SH-SY5Y (cell line): ENCODE data around the gene MOCS1.

ENCODE experiments used
- GATA2 ChIP-seq: IDR thresholded peaks from 2 replicates; pipeline ENCODE4 v1.6.1; 2011; ENCODE audit warnings: mild to moderate bottlenecking, low read depth, low read length
- GATA3 ChIP-seq: IDR thresholded peaks from 2 replicates; pipeline ENCODE4 v1.6.1; 2011; ENCODE audit warnings: low read depth, mild to moderate bottlenecking, low read length, moderate library complexity

DNA sequence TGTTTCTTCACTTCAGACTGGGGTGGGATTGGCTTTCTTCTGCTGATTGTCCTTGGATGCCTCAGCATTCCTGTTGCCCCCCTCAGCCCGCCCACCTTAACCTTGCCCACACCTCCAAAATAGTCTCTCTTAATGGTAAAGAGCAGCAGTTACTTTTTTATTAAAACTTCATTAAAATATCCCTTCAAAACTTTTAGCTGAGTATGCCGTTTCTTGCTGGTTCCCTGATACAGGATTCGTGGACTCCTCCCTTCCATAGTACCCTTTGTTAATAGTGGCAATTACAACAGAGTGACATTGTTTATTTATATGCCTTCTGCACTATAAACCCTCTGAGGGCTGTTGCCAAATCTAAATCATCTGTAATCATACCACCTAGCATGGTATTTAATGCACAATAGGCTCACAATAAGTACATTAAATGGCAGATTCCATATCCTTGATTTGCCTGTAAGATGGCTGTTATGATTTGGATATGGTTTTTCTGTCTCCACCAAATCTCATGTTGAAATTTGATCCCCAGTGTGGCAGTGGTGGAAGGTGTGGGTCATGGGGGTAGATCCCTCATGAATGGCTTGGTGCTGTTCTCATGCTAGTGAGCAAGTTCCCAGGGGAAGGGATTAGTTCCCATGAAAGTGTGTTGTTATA, 3.5 kb upstream of the MOCS1 start:
- no peak for TF ChIP-seq GATA3
- TF ChIP-seq GATA2: no peak
